Rectal smooth muscle tissue (tissue), 1 donor: Measurements from ENCODE around the gene TMEM252.

Experiments used
- H3K27ac ChIP-seq: one replicate; pipeline ENCODE4 v1.7.0; 2013; ENCODE audit warnings: low read depth, low read length, inconsistent platforms
- H3K27me3 ChIP-seq: one replicate; pipeline ENCODE4 v1.7.0; 2013; ENCODE audit warnings: low read length; ENCODE audit not compliant: control insufficient read depth, insufficient read depth
- H3K36me3 ChIP-seq: one replicate; pipeline ENCODE4 v1.7.0; 2013; ENCODE audit warnings: low read length; ENCODE audit not compliant: control insufficient read depth, insufficient read depth
- H3K4me1 ChIP-seq: one replicate; pipeline ENCODE4 v1.7.0; 2013; ENCODE audit warnings: low read length; ENCODE audit not compliant: control insufficient read depth, insufficient read depth
- H3K4me3 ChIP-seq: one replicate; pipeline ENCODE4 v1.7.0; 2013; ENCODE audit warnings: low read length
- H3K9ac ChIP-seq: one replicate; pipeline ENCODE4 v1.7.0; 2013; ENCODE audit warnings: low read length

The TMEM252 gene

GRCh38 chr9:68532131-68532530 lies 8.6 kb downstream of the TMEM252 start:
- Histone ChIP-seq H3K9ac (no peak overlapping the region), H3K27ac (peak overlapping the region; percentile 81), H3K4me1 (peaks cover 46% of the 10 kb centered on the region), H3K27me3 (no peaks in the 10 kb centered on the region), H3K4me3 (no peak overlapping the region), H3K36me3 (peaks cover 7% of the 10 kb centered on the region)

GRCh38 chr9:68530618-68531017 lies 10.1 kb downstream of the TMEM252 start:
- H3K27ac ChIP-seq, result peak overlapping the region; percentile 81
- H3K27me3 ChIP-seq, result no peaks in the 10 kb centered on the region
- peaks cover 36% of the 10 kb centered on the region for H3K4me1 ChIP-seq
- H3K36me3 ChIP-seq, result peaks cover 7% of the 10 kb centered on the region
- H3K9ac ChIP-seq, result no peak overlapping the region
- H3K4me3 ChIP-seq, result no peak overlapping the region

- H3K27me3 ChIP-seq, result no peaks in the 10 kb centered on the region
- H3K27ac ChIP-seq, result no peak overlapping the region
- H3K4me1 ChIP-seq, result no peaks in the 10 kb centered on the region
- H3K36me3 ChIP-seq, result no peaks in the 10 kb centered on the region
- no peak overlapping the region for H3K9ac ChIP-seq
- H3K4me3 ChIP-seq, result no peak overlapping the region
Measured at GRCh38 chr9:68523367-68523936, 17.2 kb downstream of the TMEM252 start.

- Histone ChIP-seq H3K4me1 (no peaks in the 10 kb centered on the region), H3K9ac (no peak overlapping the region), H3K4me3 (no peak overlapping the region), H3K27ac (no peak overlapping the region), H3K27me3 (no peaks in the 10 kb centered on the region), H3K36me3 (no peaks in the 10 kb centered on the region)
Measured at GRCh38 chr9:68522954-68523353, 17.7 kb downstream of the TMEM252 start.

- Histone ChIP-seq H3K4me1 (no peaks in the 10 kb centered on the region), H3K36me3 (no peaks in the 10 kb centered on the region), H3K27ac (no peak overlapping the region)
Measured at GRCh38 chr9:68522131-68522530, 18.6 kb downstream of the TMEM252 start.

GRCh38 chr9:68515326-68516017 lies 25.2 kb downstream of the TMEM252 start:
- H3K27ac ChIP-seq, result peak overlapping the region; percentile 17
- no peak overlapping the region for H3K9ac ChIP-seq
- no peaks in the 10 kb centered on the region for H3K36me3 ChIP-seq

More at GRCh38 chr9:68522131-68522530, 18.6 kb downstream of the TMEM252 start:
- Histone ChIP-seq H3K27me3 (no peaks in the 10 kb centered on the region), H3K4me3 (no peak overlapping the region), H3K9ac (no peak overlapping the region)

GRCh38 chr9:68513981-68514380 lies 26.7 kb downstream of the TMEM252 start:
- H3K4me3 ChIP-seq, result no peak overlapping the region
- no peak overlapping the region for H3K27ac ChIP-seq
- no peaks in the 10 kb centered on the region for H3K27me3 ChIP-seq
- no peaks in the 10 kb centered on the region for H3K36me3 ChIP-seq
- no peak overlapping the region for H3K9ac ChIP-seq
- peaks cover 8% of the 10 kb centered on the region for H3K4me1 ChIP-seq

More at GRCh38 chr9:68515326-68516017, 25.2 kb downstream of the TMEM252 start:
- Histone ChIP-seq H3K27me3 (no peaks in the 10 kb centered on the region), H3K4me3 (no peak overlapping the region), H3K4me1 (peaks cover 5% of the 10 kb centered on the region)

- H3K4me1 ChIP-seq, result peaks cover 13% of the 10 kb centered on the region
- H3K27me3 ChIP-seq, result no peaks in the 10 kb centered on the region
- no peak overlapping the region for H3K9ac ChIP-seq
- H3K27ac ChIP-seq, result no peak overlapping the region
- no peak overlapping the region for H3K4me3 ChIP-seq
- H3K36me3 ChIP-seq, result no peaks in the 10 kb centered on the region
Measured at GRCh38 chr9:68513385-68513784, 27.3 kb downstream of the TMEM252 start.

GRCh38 chr9:68509689-68510088 lies 31.0 kb downstream of the TMEM252 start:
- peaks cover 35% of the 10 kb centered on the region for H3K4me1 ChIP-seq
- H3K27me3 ChIP-seq, result no peaks in the 10 kb centered on the region
- H3K36me3 ChIP-seq, result no peaks in the 10 kb centered on the region
- H3K4me3 ChIP-seq, result no peak overlapping the region
- H3K27ac ChIP-seq, result peak overlapping the region; percentile 51
- H3K9ac ChIP-seq, result no peak overlapping the region

- H3K4me3 ChIP-seq, result no peak overlapping the region
- H3K4me1 ChIP-seq, result peaks cover 33% of the 10 kb centered on the region
- peak overlapping the region; percentile 51 for H3K27ac ChIP-seq
- H3K9ac ChIP-seq, result no peak overlapping the region
- H3K36me3 ChIP-seq, result no peaks in the 10 kb centered on the region
- H3K27me3 ChIP-seq, result no peaks in the 10 kb centered on the region
Measured at GRCh38 chr9:68508547-68508946, 32.1 kb downstream of the TMEM252 start.

- Histone ChIP-seq H3K4me3 (no peak overlapping the region), H3K27me3 (no peaks in the 10 kb centered on the region), H3K4me1 (peaks cover 33% of the 10 kb centered on the region), H3K27ac (peak overlapping the region; percentile 54), H3K9ac (no peak overlapping the region), H3K36me3 (no peaks in the 10 kb centered on the region)
Measured at GRCh38 chr9:68507806-68508145, 32.9 kb downstream of the TMEM252 start.

- Histone ChIP-seq H3K27me3 (no peaks in the 10 kb centered on the region), H3K4me1 (peaks cover 33% of the 10 kb centered on the region), H3K27ac (peak overlapping the region; percentile 84), H3K4me3 (no peak overlapping the region), H3K36me3 (no peaks in the 10 kb centered on the region), H3K9ac (no peak overlapping the region)
Measured at GRCh38 chr9:68507130-68507805, 33.4 kb downstream of the TMEM252 start.
